Measurements from ENCODE around the gene PPP3CA. TPM values are rescaled to one million over a fixed set of nuclear protein-coding genes. Genes with fewer than 3 reads are reported as not detected.

PPP3CA gene
- total and polyA plus RNA-seq, 2 donors (not counting 1 experiment from before 2014, with no cell fraction given), result 66.4 to 79.3 TPM

- Histone ChIP-seq H2AFZ (ENCODE audit: low read length) (no peak overlapping the region), H3K79me2 (ENCODE audit: control insufficient read depth, insufficient read depth, low read length) (no peaks in the 10 kb centered on the region), H4K20me1 (ENCODE audit: control insufficient read depth, extremely low read depth, insufficient read depth, low read length) (no peaks in the 10 kb centered on the region), H3K27me3 (ENCODE audit: control insufficient read depth, insufficient read depth, low read length) (no peaks in the 10 kb centered on the region), H3K27ac (ENCODE audit: insufficient read depth, low read length) (no peak overlapping the region), H3K4me3 (replicated peaks in 1 of 4; ENCODE audit: control extremely low read depth in 1 of 4, insufficient read depth in 1 of 4, low read depth in 3 of 4, low read length in 4 of 4) (no peak overlapping the region), H3K36me3 (ENCODE audit: control insufficient read depth, insufficient read depth, low read length) (no peaks in the 10 kb centered on the region), H3K9me3 (ENCODE audit: control insufficient read depth, insufficient read depth, low read depth, low read length) (no peaks in the 10 kb centered on the region), H3K4me2 (ENCODE audit: extremely low read depth, insufficient read depth, low read length) (no peak overlapping the region), H3K9ac (ENCODE audit: insufficient read depth, low read length) (no peak overlapping the region), H3K4me1 (ENCODE audit: control insufficient read depth, extremely low read depth, insufficient read depth, low read length) (no peaks in the 10 kb centered on the region)
- DNase-seq (ENCODE audit: low read depth in 2 of 2), result peak in 1 of 2 donors; percentile 58
- TF ChIP-seq CTCF (conservative IDR thresholded peaks at IDR 0.05 in 1 of 2, IDR thresholded peaks at IDR 0.05 in 1 of 2; ENCODE audit: low read depth in 1 of 2, low read length in 2 of 2), result no peak
- no peak for TF ChIP-seq EZH2 (IDR thresholded peaks at IDR 0.05; ENCODE audit: low read length, missing control alignments)
Measured at GRCh38 chr4:101071241-101071640, 276.1 kb downstream of the PPP3CA start.

GRCh38 chr4:101068115-101068514 lies 279.2 kb downstream of the PPP3CA start:
- H3K4me1 ChIP-seq (ENCODE audit: control insufficient read depth, extremely low read depth, insufficient read depth, low read length), result no peaks in the 10 kb centered on the region
- DNase-seq (ENCODE audit: low read depth in 2 of 2), result no peak
- H3K36me3 ChIP-seq (ENCODE audit: control insufficient read depth, insufficient read depth, low read length), result no peaks in the 10 kb centered on the region
- H3K4me2 ChIP-seq (ENCODE audit: extremely low read depth, insufficient read depth, low read length), result no peak overlapping the region
- no peaks in the 10 kb centered on the region for H3K27me3 ChIP-seq (ENCODE audit: control insufficient read depth, insufficient read depth, low read length)
- H3K9ac ChIP-seq (ENCODE audit: insufficient read depth, low read length), result no peak overlapping the region
- TF ChIP-seq CTCF (conservative IDR thresholded peaks at IDR 0.05 in 1 of 2, IDR thresholded peaks at IDR 0.05 in 1 of 2; ENCODE audit: low read depth in 1 of 2, low read length in 2 of 2) (no peak), EZH2 (IDR thresholded peaks at IDR 0.05; ENCODE audit: low read length, missing control alignments) (no peak)
- no peak overlapping the region for H2AFZ ChIP-seq (ENCODE audit: low read length)
- H3K79me2 ChIP-seq (ENCODE audit: control insufficient read depth, insufficient read depth, low read length), result no peaks in the 10 kb centered on the region
- H3K9me3 ChIP-seq (ENCODE audit: control insufficient read depth, insufficient read depth, low read depth, low read length), result no peaks in the 10 kb centered on the region
- no peak overlapping the region for H3K27ac ChIP-seq (ENCODE audit: insufficient read depth, low read length)
- no peak overlapping the region for H3K4me3 ChIP-seq (replicated peaks in 1 of 4; ENCODE audit: control extremely low read depth in 1 of 4, insufficient read depth in 1 of 4, low read depth in 3 of 4, low read length in 4 of 4)
- no peaks in the 10 kb centered on the region for H4K20me1 ChIP-seq (ENCODE audit: control insufficient read depth, extremely low read depth, insufficient read depth, low read length)

GRCh38 chr4:101067383-101067782 lies 279.9 kb downstream of the PPP3CA start:
- Histone ChIP-seq H2AFZ (ENCODE audit: low read length) (no peak overlapping the region), H3K36me3 (ENCODE audit: control insufficient read depth, insufficient read depth, low read length) (no peaks in the 10 kb centered on the region), H3K9me3 (ENCODE audit: control insufficient read depth, insufficient read depth, low read depth, low read length) (no peaks in the 10 kb centered on the region), H3K4me3 (replicated peaks in 1 of 4; ENCODE audit: control extremely low read depth in 1 of 4, insufficient read depth in 1 of 4, low read depth in 3 of 4, low read length in 4 of 4) (no peak overlapping the region), H3K27ac (ENCODE audit: insufficient read depth, low read length) (no peak overlapping the region), H3K4me2 (ENCODE audit: extremely low read depth, insufficient read depth, low read length) (no peak overlapping the region), H4K20me1 (ENCODE audit: control insufficient read depth, extremely low read depth, insufficient read depth, low read length) (no peaks in the 10 kb centered on the region), H3K27me3 (ENCODE audit: control insufficient read depth, insufficient read depth, low read length) (no peaks in the 10 kb centered on the region), H3K79me2 (ENCODE audit: control insufficient read depth, insufficient read depth, low read length) (no peaks in the 10 kb centered on the region), H3K9ac (ENCODE audit: insufficient read depth, low read length) (no peak overlapping the region), H3K4me1 (ENCODE audit: control insufficient read depth, extremely low read depth, insufficient read depth, low read length) (no peaks in the 10 kb centered on the region)
- peak in 1 of 2 donors; percentile 15 for DNase-seq (ENCODE audit: low read depth in 2 of 2)
- TF ChIP-seq EZH2 (IDR thresholded peaks at IDR 0.05; ENCODE audit: low read length, missing control alignments), result no peak
- no peak for TF ChIP-seq CTCF (conservative IDR thresholded peaks at IDR 0.05 in 1 of 2, IDR thresholded peaks at IDR 0.05 in 1 of 2; ENCODE audit: low read depth in 1 of 2, low read length in 2 of 2)
